SK-MEL-5 (cell line): ENCODE data around the gene C20orf202. TPM values are rescaled to one million over a fixed set of nuclear protein-coding genes. Genes with fewer than 3 reads are reported as not detected.
A peak's percentile ranks its signal among the peaks of the same experiment; 100 is the strongest.

Experiments
- DNase-seq: peaks from one replicate; pipeline ENCODE4 v3.0.0-alpha.2; 2016; ENCODE audit warnings: low read depth, low spot score
- in situ Hi-C: cut with HindIII; loops from 2 replicates; pipeline ENCODE4 v1.10.0; 2016; ENCODE audit warnings: low sequenced_read_pairs, high pct_unique_total_duplicates, low pct_unique_long_range_greater_than_20kb
- polyA plus RNA-seq, 2 experiments: library from polyadenylated mRNA; depleted of rRNA; stranded (reverse); fragments of >200 nt; gene quantifications; 2 replicates each; pipeline ENCODE4 v1.2.3, GENCODE V29; 2015
- total RNA-seq: library from RNA; depleted of rRNA; stranded (reverse); fragments of >200 nt; shearing (Covaris generic); gene quantifications from 2 replicates; pipeline ENCODE4 v1.2.3, GENCODE V29; 2014; rRNA removed

Gene C20orf202
- not detected in 2 replicates for total RNA-seq
- not detected in 2 replicates for polyA plus RNA-seq (2015; cell fraction: cytosol; rRNA removed)
- not detected in 2 replicates for polyA plus RNA-seq (2015; cell fraction: nucleus; rRNA removed)

- DNase-seq, result no peak
- in situ Hi-C loops, result no loop called here
Measured at GRCh38 chr20:1202762-1203504, at the start of gene C20orf202. TSS of gene C20orf202 (plus strand) at chr20:1203454. CDS start at chr20:1203586, 132 bp downstream.

DNA sequence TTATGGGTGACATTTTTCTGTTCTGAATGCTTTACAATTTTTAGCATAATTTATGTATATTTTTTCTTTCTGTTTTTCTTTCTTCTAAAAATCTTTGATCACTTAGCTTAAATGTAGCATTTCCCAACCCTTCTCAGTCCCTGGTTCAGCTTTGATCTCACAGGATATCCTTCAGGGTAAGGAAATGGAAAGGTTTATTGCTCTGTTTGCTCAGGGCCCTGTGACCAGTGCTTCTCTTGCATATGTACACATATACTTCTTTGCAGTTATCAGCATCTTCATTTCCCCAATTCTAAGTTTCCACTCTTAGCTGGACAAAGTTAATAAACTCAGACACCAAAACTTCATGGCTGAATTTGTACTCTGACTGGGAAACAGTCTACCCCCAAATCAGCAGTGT, 49.0 kb upstream of the C20orf202 start:
- in situ Hi-C loops, result no loop called here
- DNase-seq, result no peak

- in situ Hi-C loops, result no loop called here
- DNase-seq, result no peak
Measured at GRCh38 chr20:1154691-1155090, 48.6 kb upstream of the C20orf202 start.

DNA sequence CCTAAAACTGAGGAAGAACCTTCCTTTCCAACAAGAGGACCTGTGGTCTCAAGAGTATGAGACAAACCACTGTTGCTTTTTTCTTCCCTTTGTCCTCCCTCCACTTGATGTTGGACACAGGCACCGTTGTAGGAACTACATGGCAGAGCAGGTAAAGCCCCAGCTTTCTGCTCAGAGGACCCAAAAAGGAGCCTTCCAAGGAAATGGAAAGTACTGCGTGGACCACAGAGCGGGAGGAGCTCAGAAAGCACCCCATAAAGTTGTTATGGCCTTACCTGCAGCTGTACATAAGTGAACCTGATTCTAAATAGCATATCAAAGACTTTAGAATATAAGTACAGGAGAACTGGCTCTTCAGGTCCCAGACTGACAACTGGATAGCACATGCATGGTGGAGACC, 47.9 kb upstream of the C20orf202 start:
- DNase-seq, result no peak
- in situ Hi-C loops, result no loop called here

- in situ Hi-C loops, result no loop called here
- DNase-seq, result no peak
Measured at GRCh38 chr20:1160496-1160895, 42.8 kb upstream of the C20orf202 start.

DNA sequence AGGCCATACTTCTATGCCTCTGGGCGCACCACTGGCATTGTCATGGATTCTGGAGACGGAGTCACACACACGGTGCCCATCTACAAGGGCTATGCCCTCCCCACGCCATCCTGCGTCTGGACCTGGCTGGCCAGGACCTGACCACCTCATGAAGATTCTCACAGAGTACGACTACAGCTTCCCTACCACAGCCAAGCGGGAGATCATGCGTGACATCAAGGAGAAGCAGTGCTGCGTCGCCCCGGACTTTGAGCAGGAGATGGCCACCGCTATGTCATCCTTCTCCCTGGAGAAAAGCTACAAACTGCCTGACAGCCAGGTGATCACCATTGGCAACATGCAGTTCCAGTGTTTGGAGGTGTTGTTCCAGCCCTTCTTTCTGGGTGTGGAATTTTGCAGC, 42.3 kb upstream of the C20orf202 start:
- no peak for DNase-seq
- in situ Hi-C loops, result no loop called here

GRCh38 chr20:1163105-1163504, 40.1 kb upstream of the C20orf202 start:
- in situ Hi-C loops, result no loop called here
- DNase-seq, result no peak

- in situ Hi-C loops, result no loop called here
- DNase-seq, result no peak
Measured at GRCh38 chr20:1163653-1164052, 39.6 kb upstream of the C20orf202 start.

DNA sequence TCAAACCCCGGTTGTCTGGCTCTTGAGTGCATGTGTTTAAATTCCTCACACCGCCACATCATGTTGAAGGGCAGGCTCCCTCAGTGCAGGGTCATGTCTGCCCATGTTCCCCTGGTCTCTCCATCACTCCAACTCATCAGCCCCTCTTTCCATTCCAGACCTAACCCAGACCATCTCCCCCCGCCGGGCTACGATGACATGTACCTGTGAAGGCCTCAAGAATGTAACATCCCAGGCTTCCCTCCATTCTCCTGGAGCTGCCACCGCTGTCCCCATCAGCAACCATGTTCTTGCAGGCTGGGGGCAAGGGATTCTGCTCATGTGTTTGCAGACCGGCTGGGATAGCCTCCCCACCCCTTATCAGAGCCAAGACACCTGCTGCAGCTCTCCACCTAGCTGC, 38.4 kb upstream of the C20orf202 start:
- DNase-seq, result no peak
- in situ Hi-C loops, result no loop called here

- in situ Hi-C loops, result no loop called here
- no peak for DNase-seq
Measured at GRCh38 chr20:1165521-1165920, 37.7 kb upstream of the C20orf202 start.

GRCh38 chr20:1165941-1166340, 37.3 kb upstream of the C20orf202 start:
- no peak for DNase-seq
- in situ Hi-C loops, result no loop called here

DNA sequence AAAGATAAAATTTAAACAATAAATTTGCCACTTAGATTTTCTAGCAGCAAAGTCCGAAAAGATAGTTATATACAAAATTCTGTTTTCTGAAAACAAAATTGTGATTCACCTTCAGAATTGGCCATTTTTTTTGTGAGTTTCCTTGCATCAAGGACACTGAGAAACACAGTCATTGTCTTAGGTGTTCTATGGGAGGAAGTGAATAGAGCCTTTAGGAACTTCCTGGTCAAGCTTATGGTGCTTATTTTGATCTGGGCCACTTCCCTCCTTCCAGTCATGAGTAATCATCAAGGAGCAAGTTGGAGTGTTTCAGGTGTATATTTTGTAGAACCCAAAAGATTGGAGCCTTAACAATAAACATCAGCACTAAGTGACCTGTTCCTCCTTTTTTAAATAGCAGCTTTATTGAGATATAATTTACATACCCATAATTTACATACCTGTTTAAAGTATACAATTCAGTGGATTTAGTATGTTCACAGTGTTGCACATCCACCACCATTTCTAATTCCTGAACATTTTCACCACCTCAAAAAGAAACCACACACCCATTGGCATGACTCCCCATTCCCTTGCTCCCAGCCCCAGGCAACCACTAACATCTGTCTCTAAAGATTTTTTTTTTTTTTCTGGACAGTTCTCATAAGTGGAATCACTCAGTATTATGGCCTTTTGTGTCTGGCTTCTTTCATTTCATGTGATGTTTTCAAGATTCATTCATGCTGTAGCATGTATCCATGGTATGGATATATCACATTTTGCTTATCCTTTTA, 36.1 kb upstream of the C20orf202 start:
- in situ Hi-C loops, result no loop called here
- no peak for DNase-seq

GRCh38 chr20:1169224-1169623, 34.0 kb upstream of the C20orf202 start:
- in situ Hi-C loops, result no loop called here
- no peak for DNase-seq

DNA sequence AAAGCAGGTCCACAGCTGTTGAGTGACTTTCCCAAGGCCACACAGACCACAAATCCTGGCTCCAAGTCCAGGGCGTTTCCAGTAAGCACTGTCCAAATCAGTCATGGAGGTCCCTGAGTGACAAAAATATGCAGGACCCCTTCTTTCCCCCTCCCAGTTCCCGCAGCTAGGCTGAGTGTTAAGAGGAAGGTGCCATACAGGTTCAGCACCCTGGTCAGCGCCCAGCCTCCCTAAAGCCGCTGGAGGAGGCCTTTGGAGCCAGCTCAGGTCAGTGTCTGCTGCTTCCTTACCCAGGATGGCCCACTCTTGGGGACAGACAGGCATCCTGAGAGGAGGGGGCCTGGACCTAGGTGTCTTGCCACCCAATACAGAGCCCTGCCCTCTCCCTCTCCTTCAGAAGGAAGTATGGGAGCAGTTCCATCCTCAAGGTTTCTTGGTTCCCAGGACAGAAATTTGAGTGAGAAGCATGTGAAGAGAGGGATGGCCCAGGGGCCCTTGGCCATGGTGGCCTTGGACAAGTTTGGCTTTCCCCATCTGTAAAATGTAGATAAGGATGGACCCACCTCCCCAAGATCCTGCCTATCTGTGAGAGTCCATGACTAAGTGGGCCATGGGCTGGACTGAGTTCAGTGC, 31.7 kb upstream of the C20orf202 start:
- DNase-seq, result no peak
- in situ Hi-C loops, result no loop called here

- in situ Hi-C loops, result no loop called here
- DNase-seq, result no peak
Measured at GRCh38 chr20:1173698-1174097, 29.6 kb upstream of the C20orf202 start.

- in situ Hi-C loops, result no loop called here
- no peak for DNase-seq
Measured at GRCh38 chr20:1174787-1175186, 28.5 kb upstream of the C20orf202 start.

DNA sequence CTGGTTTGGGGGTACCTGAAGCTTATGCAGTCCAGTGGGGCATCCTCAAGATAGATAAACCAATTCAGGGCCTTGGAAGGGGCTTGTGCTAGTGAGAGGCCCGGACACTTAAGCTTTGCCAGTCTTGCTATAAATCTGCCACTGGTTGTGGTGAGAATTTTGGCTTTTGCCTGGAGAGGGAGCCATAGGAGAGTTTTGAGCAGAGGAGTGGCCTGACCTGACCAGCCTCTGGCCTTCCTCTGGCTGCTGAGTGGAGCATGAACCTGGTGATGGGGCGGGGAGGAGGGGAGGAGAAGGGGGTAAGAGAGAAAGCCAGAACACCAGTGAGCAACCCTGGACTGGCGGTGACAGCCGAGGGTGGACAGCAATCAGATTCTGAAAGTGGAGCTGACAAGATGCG, 25.6 kb upstream of the C20orf202 start:
- in situ Hi-C loops, result no loop called here
- DNase-seq, result peak; percentile 79

- no peak for DNase-seq
- in situ Hi-C loops, result no loop called here
Measured at GRCh38 chr20:1178103-1178502, 25.2 kb upstream of the C20orf202 start.
